GM18520 (cell line): ENCODE measurements around the gene DAP3.
"Not testable (repeated sequence)": the region's sequence is repeated elsewhere in the genome, so short reads cannot be mapped to it uniquely, and the experiment has no call there.

ENCODE experiments used
- ATAC-seq: cut with Tn5 transposase; IDR thresholded peaks from one replicate; pipeline ENCODE4 v1.9.1; 2021; ENCODE audit not compliant: unreplicated experiment

Gene DAP3

DNA sequence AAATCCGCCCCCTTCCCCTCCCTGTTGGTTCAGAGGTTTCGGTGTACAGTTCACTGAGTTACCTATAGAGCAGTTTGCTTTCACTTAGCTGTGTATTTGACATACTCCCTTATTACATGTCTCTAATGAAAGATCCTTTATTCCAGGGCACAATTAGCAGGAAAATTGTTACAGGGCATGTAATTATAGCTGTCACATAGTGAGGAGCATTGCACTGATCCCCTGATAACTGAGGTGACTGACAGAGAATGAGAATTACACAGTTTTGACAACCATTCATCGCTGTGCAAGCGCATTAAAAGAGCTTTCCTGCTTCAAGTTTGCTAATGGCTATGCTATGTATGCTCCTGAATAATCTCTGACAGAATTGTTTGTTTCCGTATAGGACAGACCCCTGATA is 26.9 kb downstream of the DAP3 start:
- no peak for ATAC-seq

- ATAC-seq, result no peak
Measured at GRCh38 chr1:155717041-155717440, 28.1 kb downstream of the DAP3 start.

GRCh38 chr1:155718524-155719115 is 29.7 kb downstream of the DAP3 start:
- not testable (repeated sequence) for ATAC-seq

GRCh38 chr1:155719703-155720102 is 30.8 kb downstream of the DAP3 start:
- ATAC-seq, result no peak

DNA sequence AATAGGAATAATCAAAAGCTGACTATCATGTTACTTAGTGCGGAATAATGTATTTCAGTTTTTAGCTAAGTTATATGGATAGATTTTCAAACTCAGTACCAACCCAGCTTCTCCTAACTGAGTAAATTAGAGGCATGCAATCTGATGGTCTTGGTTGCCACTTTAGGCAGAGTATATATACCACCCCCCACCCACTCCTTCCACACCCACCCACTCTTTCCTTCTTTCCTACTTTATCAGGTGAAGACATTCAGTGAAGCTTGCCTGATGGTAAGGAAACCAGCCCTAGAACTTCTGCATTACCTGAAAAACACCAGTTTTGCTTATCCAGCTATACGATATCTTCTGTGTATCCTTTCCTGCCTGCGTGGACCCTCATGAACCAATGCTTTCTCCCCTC is 36.3 kb downstream of the DAP3 start:
- no peak for ATAC-seq

- no peak for ATAC-seq
Measured at GRCh38 chr1:155729031-155729898, 40.4 kb downstream of the DAP3 start.

DNA sequence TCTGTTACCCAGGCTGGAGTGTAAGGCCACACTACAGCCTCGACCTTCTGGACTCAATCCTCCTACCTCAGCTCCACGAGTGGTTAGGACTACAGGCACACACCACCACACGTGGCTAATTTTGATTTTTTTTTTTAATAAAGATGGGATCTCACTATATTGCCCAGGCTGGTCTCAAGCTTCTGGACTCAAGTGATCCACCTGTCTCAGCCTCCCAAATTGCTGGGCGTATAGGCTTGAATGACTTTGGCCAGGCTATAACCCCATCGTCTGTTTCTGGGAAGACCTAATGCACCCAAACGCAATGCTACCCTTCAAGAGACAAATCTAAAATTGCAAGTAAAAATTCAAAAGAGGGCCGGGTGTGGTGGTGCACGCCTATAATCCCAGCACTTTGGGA is 52.1 kb downstream of the DAP3 start:
- no peak for ATAC-seq

DNA sequence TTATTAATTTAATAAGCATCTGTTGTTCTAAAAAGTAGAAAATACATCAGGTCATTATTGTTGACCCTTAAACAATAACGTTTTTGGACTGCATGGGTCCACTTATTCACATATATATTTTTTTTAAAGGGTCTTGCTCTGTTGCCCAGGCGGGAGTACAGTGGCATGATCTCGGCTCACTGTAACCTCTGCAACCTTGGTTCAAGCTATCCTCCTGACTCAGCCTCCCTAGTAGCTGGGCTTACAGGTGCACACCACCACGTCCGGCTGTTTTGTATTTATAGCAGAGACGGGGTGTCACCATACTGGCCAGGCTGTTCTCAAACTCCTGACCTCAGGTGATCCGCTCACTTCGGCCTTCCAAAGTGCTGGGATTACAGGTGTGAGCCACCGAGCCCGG is 53.0 kb downstream of the DAP3 start:
- ATAC-seq, result no peak

- no peak for ATAC-seq
Measured at GRCh38 chr1:155744711-155745283, 55.9 kb downstream of the DAP3 start.

- peak; percentile 88 for ATAC-seq
Measured at GRCh38 chr1:155745284-155746228, 56.7 kb downstream of the DAP3 start.

- ATAC-seq, result not testable (repeated sequence)
Measured at GRCh38 chr1:155747586-155747985, 58.7 kb downstream of the DAP3 start.

DNA sequence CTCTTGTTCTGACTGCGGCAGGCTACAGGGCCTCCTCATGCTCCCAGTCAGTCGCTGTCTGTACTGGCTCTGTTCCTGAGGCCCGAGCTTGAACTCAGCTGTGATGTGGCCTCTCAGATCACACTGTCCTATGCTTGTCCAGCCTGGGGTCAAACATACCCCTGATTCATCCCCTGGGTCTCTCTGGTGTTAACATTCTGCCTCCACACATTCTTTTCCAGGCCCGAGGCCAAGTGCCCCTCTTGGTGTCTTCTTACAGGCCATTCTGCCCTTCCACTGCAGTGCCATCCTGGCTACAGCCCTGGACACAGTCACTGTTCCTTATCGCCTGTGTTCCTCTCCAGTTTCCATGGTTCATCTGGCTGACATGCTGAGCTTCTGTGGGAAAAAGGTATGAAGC is 59.2 kb downstream of the DAP3 start:
- ATAC-seq, result not testable (repeated sequence)

GRCh38 chr1:155759017-155759416 is 70.1 kb downstream of the DAP3 start:
- ATAC-seq, result not testable (repeated sequence)

GRCh38 chr1:155759966-155760630 is 71.2 kb downstream of the DAP3 start:
- no peak for ATAC-seq

- ATAC-seq, result no peak
Measured at GRCh38 chr1:155760751-155761475, 72.0 kb downstream of the DAP3 start.

GRCh38 chr1:155761736-155762405 is 73.0 kb downstream of the DAP3 start:
- ATAC-seq, result no peak

- not testable (repeated sequence) for ATAC-seq
Measured at GRCh38 chr1:155763090-155763815, 74.4 kb downstream of the DAP3 start.

DNA sequence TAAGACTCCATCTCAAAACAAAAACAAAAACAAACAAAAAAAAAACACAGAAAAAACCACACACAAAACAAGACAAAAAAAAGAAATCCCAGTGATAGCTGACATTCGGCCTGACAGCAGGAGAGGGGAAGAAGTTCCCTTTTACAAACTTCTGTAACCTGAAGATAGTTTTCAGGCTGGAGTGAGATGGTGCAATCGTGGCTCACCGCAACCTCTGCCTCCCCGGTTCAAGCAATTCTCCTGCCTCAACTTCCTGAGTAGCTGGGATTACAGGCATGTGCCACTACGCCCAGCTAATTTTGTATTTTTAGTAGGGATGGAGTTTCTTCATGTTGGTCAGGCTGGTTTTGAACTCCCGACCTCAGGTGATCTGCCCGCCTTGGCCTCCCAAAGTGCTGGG is 75.1 kb downstream of the DAP3 start:
- ATAC-seq, result not testable (repeated sequence)
